ENCODE data around the gene TTLL11. TPM values are rescaled to one million over a fixed set of nuclear protein-coding genes. Genes with fewer than 3 reads are reported as not detected.
A peak's percentile ranks its signal among the peaks of the same experiment; 100 is the strongest.

The TTLL11 gene
- total RNA-seq, 2 donors from 2014 or later: 0.39 to 2.1 TPM

- H3K36me3 Mint-ChIP-seq: no peaks in the 10 kb centered on the region
- no peak for ATAC-seq
- DNase-seq (ENCODE audit: low spot score in 2 of 2): no peak
- no peak overlapping the region for H3K27ac Mint-ChIP-seq
- H3K9me3 Mint-ChIP-seq: no peaks in the 10 kb centered on the region
These were observed 226.2 kb downstream of the TTLL11 start for GRCh38 chr9:121866927-121867326.

- DNase-seq (ENCODE audit: low spot score in 2 of 2) (no peak), ATAC-seq (no peak)
- no peaks in the 10 kb centered on the region for H3K9me3 Mint-ChIP-seq
- no peaks in the 10 kb centered on the region for H3K36me3 Mint-ChIP-seq
- H3K27ac Mint-ChIP-seq: no peak overlapping the region
These were observed 227.2 kb downstream of the TTLL11 start for GRCh38 chr9:121865884-121866283.

DNA sequence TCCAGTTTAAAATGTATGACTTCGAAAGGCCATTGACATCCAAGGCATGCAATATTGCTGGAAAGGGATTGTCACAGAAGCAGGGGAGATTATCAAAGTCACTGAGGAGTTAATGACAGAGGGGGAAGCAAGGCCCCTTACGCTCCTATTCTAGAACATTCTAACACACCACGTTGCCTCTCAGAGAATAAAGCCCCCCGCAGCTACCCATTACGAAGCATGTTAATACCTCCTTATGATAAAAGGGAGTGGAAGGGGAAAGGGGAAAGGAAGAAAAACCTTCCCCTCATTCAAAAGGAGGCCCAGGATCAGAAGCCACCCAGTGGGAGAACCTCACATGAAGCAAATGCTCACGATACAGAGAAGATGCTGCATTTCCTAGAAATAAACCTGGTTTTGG, 228.0 kb downstream of the TTLL11 start:
- no peaks in the 10 kb centered on the region for H3K9me3 Mint-ChIP-seq
- ATAC-seq (no peak), DNase-seq (ENCODE audit: low spot score in 2 of 2) (no peak)
- no peak overlapping the region for H3K27ac Mint-ChIP-seq
- no peaks in the 10 kb centered on the region for H3K36me3 Mint-ChIP-seq

- no peak overlapping the region for H3K27ac Mint-ChIP-seq
- no peak for DNase-seq (ENCODE audit: low spot score in 2 of 2)
- no peak for ATAC-seq
- H3K9me3 Mint-ChIP-seq: no peaks in the 10 kb centered on the region
- H3K36me3 Mint-ChIP-seq: no peaks in the 10 kb centered on the region
These were observed 229.2 kb downstream of the TTLL11 start for GRCh38 chr9:121863955-121864354.

DNA sequence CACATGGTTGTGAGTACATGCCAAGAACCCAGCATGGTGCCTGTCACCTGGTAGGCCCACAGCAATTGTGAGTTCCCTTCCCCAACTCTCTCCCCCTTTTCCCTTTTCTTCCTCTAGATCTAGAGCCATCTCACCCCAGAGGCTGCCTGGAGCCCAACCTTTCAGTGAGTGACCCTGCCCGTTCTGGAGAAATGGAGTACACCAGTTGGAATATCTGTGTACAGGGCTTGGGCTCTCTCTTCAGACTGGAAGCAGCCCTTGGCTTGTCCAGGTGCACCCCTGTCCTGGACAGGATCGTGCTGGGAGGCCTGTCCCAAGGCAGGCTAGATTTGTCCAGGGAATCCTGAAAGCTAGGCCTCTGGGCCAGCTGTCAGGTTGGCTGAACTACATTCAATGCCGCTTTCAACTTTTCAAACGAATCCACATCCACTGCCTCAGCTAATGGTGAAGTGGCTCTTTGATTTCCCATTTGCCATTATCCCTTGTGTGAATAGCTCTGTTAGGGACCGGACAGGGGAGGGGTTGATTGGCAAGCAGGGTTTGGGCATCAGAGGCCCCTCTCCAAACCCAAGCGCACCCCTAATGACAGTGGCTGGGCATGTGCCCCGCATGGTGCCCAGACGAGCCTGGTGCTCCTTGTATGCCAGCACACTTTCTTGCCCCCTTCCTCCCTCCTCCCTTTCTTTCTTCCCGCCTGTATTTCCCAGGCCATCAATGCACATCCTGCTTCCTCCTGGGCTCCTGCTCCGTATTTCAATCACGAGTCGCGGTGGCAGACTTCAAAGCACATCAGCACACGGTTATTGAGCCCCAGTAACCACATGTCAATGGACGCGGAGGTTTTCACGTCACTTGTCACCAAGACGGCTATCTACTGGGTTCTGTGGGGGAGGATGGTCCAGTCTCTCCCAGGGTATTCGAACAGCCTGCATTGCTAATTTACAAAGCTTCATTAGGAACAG, 230.5 kb downstream of the TTLL11 start:
- DNase-seq (ENCODE audit: low spot score in 2 of 2): no peak
- no peaks in the 10 kb centered on the region for H3K36me3 Mint-ChIP-seq
- no peak overlapping the region for H3K27ac Mint-ChIP-seq
- ATAC-seq: no peak
- no peaks in the 10 kb centered on the region for H3K9me3 Mint-ChIP-seq

DNA sequence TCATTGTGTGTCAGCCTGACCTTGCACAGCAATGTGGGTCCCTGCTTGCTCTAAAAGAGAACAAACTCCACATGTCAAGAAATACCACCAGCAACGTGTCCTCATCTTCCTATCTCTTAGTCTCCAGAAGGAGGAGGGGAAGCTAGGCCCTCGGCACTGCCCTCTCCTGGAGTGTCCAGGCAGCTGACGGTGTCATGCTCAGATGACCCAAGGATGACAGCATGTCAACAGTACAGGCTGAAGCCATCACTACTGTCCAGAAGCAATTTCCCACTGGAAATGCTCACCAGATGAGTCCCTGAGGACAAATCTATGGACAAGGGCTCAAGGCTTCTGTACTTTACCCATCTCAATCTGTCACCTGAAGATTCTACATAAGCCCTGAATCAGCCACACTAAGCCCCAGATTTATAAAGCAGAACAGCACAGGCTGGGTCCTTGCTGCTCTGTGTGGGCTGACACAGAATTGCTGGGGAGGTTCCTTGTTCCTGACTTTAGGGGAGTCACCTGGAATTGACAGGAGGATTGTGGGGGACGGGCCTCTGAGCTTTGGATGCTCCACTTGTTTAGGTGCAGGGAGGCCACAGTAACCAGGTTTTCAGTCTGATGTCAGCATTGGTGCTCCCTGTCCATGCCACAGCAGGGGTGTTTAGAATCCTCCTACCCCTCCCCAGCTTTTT, 231.5 kb downstream of the TTLL11 start:
- DNase-seq (ENCODE audit: low spot score in 2 of 2) (no peak), ATAC-seq (peak in 1 of 2 donors; percentile 22)
- Mint-ChIP-seq H3K36me3 (no peaks in the 10 kb centered on the region), H3K27ac (no peak overlapping the region), H3K9me3 (no peaks in the 10 kb centered on the region)

DNA sequence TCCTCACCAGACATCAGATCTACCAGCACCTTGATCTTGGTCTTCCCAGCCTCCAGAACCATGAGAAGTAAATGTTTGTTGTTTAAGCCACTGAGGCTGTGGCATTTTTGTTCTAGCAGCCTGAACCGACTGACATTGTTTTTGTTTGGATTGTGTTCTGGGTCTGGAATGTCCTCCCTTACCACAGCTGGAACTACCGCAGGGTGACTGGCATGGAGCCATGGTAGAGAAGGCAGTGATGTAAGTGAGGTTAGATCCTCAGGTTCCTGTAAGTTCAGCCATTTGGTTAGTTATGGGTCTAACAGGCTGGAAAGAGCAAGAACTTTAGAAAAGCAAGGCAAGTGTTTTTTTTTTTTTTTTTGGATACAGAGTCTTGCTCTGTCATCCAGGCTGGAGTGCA, 232.4 kb downstream of the TTLL11 start:
- DNase-seq (ENCODE audit: low spot score in 2 of 2) (no peak), ATAC-seq (no peak)
- Mint-ChIP-seq H3K27ac (no peak overlapping the region), H3K9me3 (no peaks in the 10 kb centered on the region), H3K36me3 (no peaks in the 10 kb centered on the region)

DNA sequence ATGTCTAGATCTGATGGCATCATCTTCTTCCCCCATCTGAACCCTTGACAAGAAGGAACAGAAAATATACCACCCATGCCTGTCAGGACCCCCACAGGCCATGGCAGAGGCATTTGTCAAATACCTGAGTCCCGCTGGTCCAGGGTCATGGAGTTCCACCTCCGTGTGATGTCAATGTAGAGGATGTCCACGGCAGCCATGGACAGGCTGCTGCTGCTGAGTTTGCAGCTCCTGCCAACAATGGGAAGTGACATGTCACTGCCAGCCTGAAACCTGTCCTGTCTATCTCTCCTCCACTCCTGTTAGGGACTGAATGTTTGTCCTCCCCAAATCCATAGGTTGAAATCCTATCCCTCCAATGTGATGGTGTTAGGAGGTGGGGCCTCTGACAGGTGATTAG, 232.9 kb downstream of the TTLL11 start:
- DNase-seq (ENCODE audit: low spot score in 2 of 2): no peak
- H3K36me3 Mint-ChIP-seq: no peaks in the 10 kb centered on the region
- peak overlapping the region in 1 of 2 donors; percentile 77 for H3K27ac Mint-ChIP-seq
- H3K9me3 Mint-ChIP-seq: no peaks in the 10 kb centered on the region
- ATAC-seq: no peak

GRCh38 chr9:121859646-121860045, 233.5 kb downstream of the TTLL11 start:
- no peak overlapping the region for H3K27ac Mint-ChIP-seq
- ATAC-seq: no peak
- no peaks in the 10 kb centered on the region for H3K9me3 Mint-ChIP-seq
- no peak for DNase-seq (ENCODE audit: low spot score in 2 of 2)
- no peaks in the 10 kb centered on the region for H3K36me3 Mint-ChIP-seq

DNA sequence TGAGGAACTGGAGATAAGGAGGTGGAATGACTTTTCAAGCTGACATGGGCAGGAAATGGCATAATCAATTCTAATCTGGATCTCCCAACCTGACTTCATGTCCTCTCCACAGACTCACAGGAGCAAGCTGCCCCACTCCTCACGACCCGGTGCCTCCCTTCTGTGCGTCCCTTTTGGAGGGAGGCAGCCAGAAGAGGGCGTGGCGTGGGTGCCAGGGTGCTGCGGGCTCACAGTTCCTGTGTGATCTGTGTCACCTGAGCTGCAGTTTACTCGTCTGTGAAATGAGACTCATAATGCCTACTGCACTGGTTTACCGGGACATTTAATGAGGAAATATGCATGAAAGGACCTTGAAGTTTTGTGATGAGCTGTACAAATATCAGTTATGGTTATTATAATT, 234.3 kb downstream of the TTLL11 start:
- Mint-ChIP-seq H3K9me3 (no peaks in the 10 kb centered on the region), H3K27ac (no peak overlapping the region), H3K36me3 (no peaks in the 10 kb centered on the region)
- DNase-seq (ENCODE audit: low spot score in 2 of 2): no peak
- ATAC-seq: no peak

DNA sequence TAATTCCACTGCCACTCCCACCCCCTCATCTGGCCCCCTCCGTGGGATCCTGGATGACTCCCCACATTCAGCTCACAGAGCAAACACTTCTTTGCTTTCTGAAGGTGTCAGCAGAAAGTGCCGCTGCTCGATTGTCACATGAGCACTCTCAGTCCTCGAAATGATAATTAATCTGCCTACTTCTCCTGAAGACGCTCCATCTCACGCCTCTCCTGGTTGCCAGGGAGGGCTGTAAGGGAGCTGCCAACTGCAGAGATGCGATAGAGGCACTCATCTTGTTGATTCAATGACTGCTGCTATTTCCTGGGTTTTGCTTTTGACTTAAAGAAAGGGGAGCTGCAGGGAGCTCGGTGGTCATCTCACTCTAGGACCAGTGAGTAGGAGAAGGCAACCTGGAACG, 235.2 kb downstream of the TTLL11 start:
- DNase-seq (ENCODE audit: low spot score in 2 of 2) (no peak), ATAC-seq (no peak)
- no peaks in the 10 kb centered on the region for H3K9me3 Mint-ChIP-seq
- no peaks in the 10 kb centered on the region for H3K36me3 Mint-ChIP-seq
- H3K27ac Mint-ChIP-seq: no peak overlapping the region

DNA sequence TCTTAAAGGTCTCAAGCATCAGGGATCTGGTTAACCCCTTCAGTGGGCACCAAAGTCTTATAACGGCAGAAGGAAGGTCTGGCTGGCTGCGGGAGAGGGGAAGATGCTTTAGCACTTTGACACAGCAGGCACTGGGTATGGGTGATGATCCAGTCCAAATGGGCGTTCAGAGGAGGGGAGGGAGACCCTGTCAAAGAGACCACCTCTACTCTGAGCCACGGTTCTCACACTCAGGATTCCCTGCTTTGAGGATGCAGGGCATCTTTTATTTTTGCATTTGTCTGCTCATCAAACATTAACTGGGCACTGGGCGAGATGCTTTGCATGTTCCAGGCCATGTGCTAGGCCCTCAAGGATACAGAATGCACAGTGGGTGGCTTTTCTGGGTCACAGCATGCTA, 237.6 kb downstream of the TTLL11 start:
- no peak overlapping the region for H3K27ac Mint-ChIP-seq

DNA sequence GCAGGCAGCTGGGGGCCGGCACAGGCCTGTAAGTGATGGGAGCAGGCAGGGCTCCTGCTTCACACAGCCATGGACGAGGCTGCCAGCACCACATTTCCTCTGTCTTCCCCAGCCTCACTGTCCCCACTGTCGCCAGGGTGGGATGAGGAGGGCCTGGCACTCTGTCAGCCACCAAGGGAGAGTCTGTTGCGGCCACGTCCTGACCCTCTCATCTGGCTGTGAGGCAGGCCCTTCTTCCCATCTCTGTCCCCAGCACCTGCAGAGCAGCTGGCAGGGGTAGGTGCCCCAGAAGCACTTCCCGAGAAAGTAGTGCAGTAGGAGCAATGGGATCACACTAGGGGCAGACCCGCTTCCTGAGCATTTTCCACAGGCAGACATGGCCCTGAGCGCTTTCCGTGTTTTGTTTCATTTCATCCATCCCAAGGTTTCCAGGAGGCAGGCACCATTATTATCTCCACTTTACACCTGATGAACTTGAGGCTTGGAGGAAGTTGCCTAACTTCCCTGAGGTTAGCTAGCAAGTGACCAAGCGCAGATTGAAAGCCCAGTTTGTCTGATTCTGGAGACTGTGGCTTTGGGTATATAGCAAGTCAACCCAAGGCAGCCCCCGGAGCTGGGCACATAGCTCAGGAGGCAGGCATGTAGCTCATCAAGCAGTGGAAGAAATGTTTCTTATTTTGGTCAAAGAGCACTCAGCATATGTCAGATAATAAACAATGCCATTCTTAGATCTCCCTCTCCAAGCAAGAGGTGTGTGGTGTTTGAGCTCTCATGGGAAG, 239.3 kb downstream of the TTLL11 start:
- Mint-ChIP-seq H3K9me3 (peaks cover 0 to 10% of the 10 kb centered on the region in 2 donors), H3K36me3 (no peaks in the 10 kb centered on the region), H3K27ac (no peak overlapping the region)
- DNase-seq (ENCODE audit: low spot score in 2 of 2) (no peak), ATAC-seq (no peak)

More for the DNA sequence above, 237.6 kb downstream of the TTLL11 start:
- Mint-ChIP-seq H3K9me3 (peaks cover 0 to 3% of the 10 kb centered on the region in 2 donors), H3K36me3 (no peaks in the 10 kb centered on the region)
- DNase-seq (ENCODE audit: low spot score in 2 of 2) (no peak), ATAC-seq (no peak)

DNA sequence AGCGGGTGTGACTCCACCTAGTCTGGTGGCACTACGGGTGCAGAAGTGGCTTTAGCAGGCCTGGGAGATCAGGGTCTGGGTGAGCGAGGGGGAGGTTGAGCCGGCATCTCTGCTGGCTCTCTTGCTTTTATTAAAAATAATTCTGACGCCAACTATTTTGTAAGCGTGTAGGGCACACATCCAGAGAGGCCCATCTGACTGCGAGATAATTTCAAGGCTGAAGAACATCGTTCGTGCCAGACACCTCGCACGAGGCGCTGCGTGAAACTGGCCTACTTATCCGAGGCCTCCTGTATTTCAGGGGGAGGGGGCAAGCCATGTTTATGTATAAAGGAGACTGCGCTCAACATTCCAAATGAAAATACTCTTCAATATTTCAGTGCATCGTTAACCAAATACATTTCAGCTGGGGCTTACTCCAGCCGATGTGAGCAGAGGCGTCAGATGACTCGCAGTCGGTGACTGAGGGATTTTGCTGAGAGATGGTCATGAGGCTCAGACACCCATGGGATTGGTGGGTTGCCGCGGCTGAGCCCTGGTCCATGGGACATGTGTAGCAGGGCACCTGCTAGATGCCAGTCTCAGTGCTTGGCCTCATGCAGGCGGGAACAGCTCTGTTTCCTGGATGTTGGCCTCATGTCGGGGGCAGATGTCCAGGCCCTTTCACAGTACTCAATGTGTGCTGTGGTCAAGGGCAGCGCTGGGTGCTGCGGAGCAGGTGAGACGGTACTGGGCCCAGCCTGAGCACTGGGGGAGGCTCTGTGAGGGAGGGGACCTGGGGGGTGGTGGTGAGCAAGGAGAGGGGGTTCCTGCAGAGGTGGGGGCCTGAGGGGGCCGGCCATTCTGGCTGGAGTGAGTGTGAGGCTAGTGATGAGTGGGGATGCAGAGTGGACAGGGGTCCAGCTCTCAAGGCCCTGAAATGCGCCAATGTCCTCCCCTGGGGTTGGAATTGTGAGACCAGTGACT, 240.2 kb downstream of the TTLL11 start:
- H3K9me3 Mint-ChIP-seq: peaks cover 0 to 11% of the 10 kb centered on the region in 2 donors
- H3K27ac Mint-ChIP-seq: no peak overlapping the region
- no peak for ATAC-seq
- no peak for DNase-seq (ENCODE audit: low spot score in 2 of 2)
- no peaks in the 10 kb centered on the region for H3K36me3 Mint-ChIP-seq

DNA sequence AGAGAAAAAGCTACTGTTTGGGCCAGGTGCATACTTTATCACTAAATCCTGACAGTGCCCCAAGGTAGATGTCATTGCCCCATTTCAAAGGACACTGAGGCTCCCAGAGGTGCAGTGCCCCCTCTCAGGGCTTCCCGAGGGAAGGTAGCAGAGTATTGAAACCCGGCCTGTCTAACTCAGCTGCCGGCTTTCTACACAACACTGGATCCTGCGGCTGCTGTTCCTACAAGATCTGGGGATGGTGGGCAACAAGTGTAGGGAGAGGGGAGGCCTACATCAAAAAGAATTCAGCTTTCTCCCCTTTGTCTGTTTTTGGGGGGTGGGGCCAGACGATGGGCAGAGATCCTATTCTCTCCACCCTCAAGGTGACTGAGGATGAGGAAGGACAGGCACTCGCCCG, 240.9 kb downstream of the TTLL11 start:
- H3K36me3 Mint-ChIP-seq: no peaks in the 10 kb centered on the region
- H3K9me3 Mint-ChIP-seq: peaks cover 0 to 11% of the 10 kb centered on the region in 2 donors
- H3K27ac Mint-ChIP-seq: no peak overlapping the region

DNA sequence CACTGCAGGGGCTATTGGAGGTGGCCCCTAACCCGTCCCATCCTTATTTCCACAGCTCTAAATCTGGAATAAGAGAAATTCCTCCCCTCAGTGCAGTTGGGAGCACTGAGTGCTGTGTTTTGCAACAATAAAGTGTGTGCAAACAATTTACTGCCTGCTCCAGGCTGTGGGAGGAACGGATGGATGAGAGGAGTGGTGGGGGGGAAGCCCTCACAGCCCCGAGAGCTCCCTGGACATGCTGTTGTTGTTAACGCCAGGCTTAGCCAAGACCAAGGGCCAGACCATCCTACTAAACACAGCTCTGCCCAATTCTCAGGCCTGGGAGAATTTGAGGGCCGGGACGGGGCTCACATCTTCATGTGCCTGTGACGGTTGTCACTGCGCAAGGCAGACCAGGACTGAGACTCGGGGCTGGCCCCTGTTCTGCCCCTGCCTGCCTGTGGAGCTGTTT, 241.4 kb downstream of the TTLL11 start:
- DNase-seq (ENCODE audit: low spot score in 2 of 2): no peak
- no peaks in the 10 kb centered on the region for H3K36me3 Mint-ChIP-seq
- H3K27ac Mint-ChIP-seq: no peak overlapping the region
- H3K9me3 Mint-ChIP-seq: peaks cover 0 to 11% of the 10 kb centered on the region in 2 donors
- no peak for ATAC-seq

More for the DNA sequence above, 240.9 kb downstream of the TTLL11 start:
- ATAC-seq (no peak), DNase-seq (ENCODE audit: low spot score in 2 of 2) (no peak)
